Peyer's patch (tissue), 4 donors: ENCODE measurements around the gene GPR142. TPM values are rescaled to one million over a fixed set of nuclear protein-coding genes. Genes with fewer than 3 reads are reported as not detected.

ENCODE experiments used
- DNase-seq, 3 donors: peaks; one replicate each; pipeline ENCODE4 v3.0.0-alpha.2; 2017 to 2019
- H3K27ac ChIP-seq, 4 donors: fragments of 200-600 bp; sonication (generic); one replicate each; pipeline ENCODE4 v1.5.1; 2016 to 2019
- H3K27me3 ChIP-seq, 2 donors: fragments of 200-600 bp; sonication (generic); one replicate each; pipeline ENCODE4 v1.5.1; 2019
- H3K36me3 ChIP-seq, 3 donors: fragments of 200-600 bp; sonication (generic); one replicate each; pipeline ENCODE4 v1.5.1; 2016 to 2019
- H3K4me1 ChIP-seq, 4 donors: fragments of 200-600 bp; sonication (generic); one replicate each; pipeline ENCODE4 v1.5.1; 2016 to 2019
- H3K4me3 ChIP-seq, 4 donors: fragments of 200-600 bp; sonication (generic); 1 replicate in 3 of 4; 2 replicates in 1 of 4; pipeline ENCODE4 v1.5.1; 2016 to 2019; ENCODE audit warnings: mild to moderate bottlenecking in 1 of 4
- H3K9me3 ChIP-seq, 4 donors: fragments of 200-600 bp; sonication (generic); one replicate each; pipeline ENCODE4 v1.5.1; 2016 to 2019; ENCODE audit warnings: mild to moderate bottlenecking in 1 of 4
- CTCF ChIP-seq, 6 experiments: fragments of 450-650 bp in 4 of 6; fragments of 200-600 bp in 2 of 6; sonication (generic) in 1 of 6; IDR thresholded peaks; one replicate each; pipeline ENCODE4 v1.5.1; 2017 to 2019; ENCODE audit warnings: antibody characterized with exemption in 6 of 6, mild to moderate bottlenecking in 3 of 6, moderate library complexity in 1 of 6
- POLR2A ChIP-seq, 2 donors: fragments of 450-650 bp; IDR thresholded peaks; one replicate each; pipeline ENCODE4 v1.5.1; 2017; ENCODE audit warnings: antibody characterized with exemption in 2 of 2, mild to moderate bottlenecking in 2 of 2, moderate library complexity in 2 of 2
- total RNA-seq, 4 donors: library from RNA; depleted of rRNA; stranded (reverse); fragments of >200 nt; gene quantifications; one replicate each; pipeline ENCODE4 v1.1.0, GENCODE V29; 2016

Gene GPR142
- 1 to 10 TPM in 1 of 4 donors, under 1 TPM in 2, not detected in 1; 0.53 to 1.1 (median 0.85) TPM for total RNA-seq

- TF ChIP-seq CTCF (IDR thresholded peaks at IDR 0.05) (no peak), POLR2A (IDR thresholded peaks at IDR 0.05) (no peak)
- DNase-seq, result no peak
- H3K4me1 ChIP-seq, result peaks cover 0 to 12% (median 8%) of the 10 kb centered on the region in 4 donors
- H3K27ac ChIP-seq, result no peak within 1 kb of the TSS
- no peaks in the 10 kb centered on the region for H3K9me3 ChIP-seq
- H3K4me3 ChIP-seq, result no peak within 1 kb of the TSS
- H3K36me3 ChIP-seq, result no peaks in the 10 kb centered on the region
- no peaks in the 10 kb centered on the region for H3K27me3 ChIP-seq
Observed at GRCh38 chr17:74367206-74367605, at the start of gene GPR142. Gene GPR142, plus strand, starts transcription at chr17:74367506. Its CDS starts 2,035 bp downstream, at chr17:74369541.

GRCh38 chr17:74318391-74318790 is 48.9 kb upstream of the GPR142 start:
- TF ChIP-seq POLR2A (IDR thresholded peaks at IDR 0.05), result no peak
- TF ChIP-seq CTCF (IDR thresholded peaks at IDR 0.05), result no peak
- H3K4me1 ChIP-seq, result no peaks in the 10 kb centered on the region
- H3K27me3 ChIP-seq, result no peaks in the 10 kb centered on the region
- DNase-seq, result no peak
- no peaks in the 10 kb centered on the region for H3K9me3 ChIP-seq
- H3K36me3 ChIP-seq, result no peaks in the 10 kb centered on the region
- no peak overlapping the region for H3K27ac ChIP-seq
- H3K4me3 ChIP-seq, result no peak overlapping the region

GRCh38 chr17:74324521-74324920 is 42.8 kb upstream of the GPR142 start:
- no peak for TF ChIP-seq POLR2A (IDR thresholded peaks at IDR 0.05)
- TF ChIP-seq CTCF (IDR thresholded peaks at IDR 0.05), result no peak
- Histone ChIP-seq H3K27me3 (no peaks in the 10 kb centered on the region), H3K4me3 (no peak overlapping the region), H3K4me1 (peaks cover 0 to 14% (median 4%) of the 10 kb centered on the region in 4 donors), H3K9me3 (no peaks in the 10 kb centered on the region), H3K36me3 (no peaks in the 10 kb centered on the region), H3K27ac (no peak overlapping the region)
- no peak for DNase-seq

GRCh38 chr17:74325376-74325742 is 41.9 kb upstream of the GPR142 start:
- Histone ChIP-seq H3K4me1 (peaks cover 0 to 14% (median 4%) of the 10 kb centered on the region in 4 donors), H3K36me3 (no peaks in the 10 kb centered on the region), H3K27me3 (no peaks in the 10 kb centered on the region), H3K9me3 (no peaks in the 10 kb centered on the region), H3K4me3 (peak overlapping the region in 3 of 4 donors; percentile 32 to 52 (median 47)), H3K27ac (no peak overlapping the region)
- DNase-seq, result no peak
- no peak for TF ChIP-seq POLR2A (IDR thresholded peaks at IDR 0.05)
- TF ChIP-seq CTCF (IDR thresholded peaks at IDR 0.05), result no peak

GRCh38 chr17:74325743-74326379 is 41.4 kb upstream of the GPR142 start, which contains the start of gene KIF19:
Gene KIF19, plus strand, starts transcription at chr17:74326226. Its CDS starts 124 bp downstream, at chr17:74326350.
- no peaks in the 10 kb centered on the region for H3K27me3 ChIP-seq
- H3K36me3 ChIP-seq, result no peaks in the 10 kb centered on the region
- H3K27ac ChIP-seq, result no peak within 1 kb of the TSS
- DNase-seq, result peak; percentile 17 to 69 (median 65)
- H3K4me1 ChIP-seq, result peaks cover 0 to 14% (median 4%) of the 10 kb centered on the region in 4 donors
- peak within 1 kb of the TSS; percentile 19 to 52 (median 40) for H3K4me3 ChIP-seq
- TF ChIP-seq POLR2A (IDR thresholded peaks at IDR 0.05) (peak in 1 of 2 donors; percentile 14), CTCF (IDR thresholded peaks at IDR 0.05) (no peak)
- H3K9me3 ChIP-seq, result no peaks in the 10 kb centered on the region
